DMS 273 treated with DMSO at 0.1 percent for 48 hours (cell line): ENCODE data around the gene USP33.
"Not testable (repeated sequence)": the region's sequence is repeated elsewhere in the genome, so short reads cannot be mapped to it uniquely, and the experiment has no call there.

Experiments
- DNase-seq: peaks from one replicate; lab custom pipeline; 2025; lab: John Stamatoyannopoulos, UW

The USP33 gene

DNA sequence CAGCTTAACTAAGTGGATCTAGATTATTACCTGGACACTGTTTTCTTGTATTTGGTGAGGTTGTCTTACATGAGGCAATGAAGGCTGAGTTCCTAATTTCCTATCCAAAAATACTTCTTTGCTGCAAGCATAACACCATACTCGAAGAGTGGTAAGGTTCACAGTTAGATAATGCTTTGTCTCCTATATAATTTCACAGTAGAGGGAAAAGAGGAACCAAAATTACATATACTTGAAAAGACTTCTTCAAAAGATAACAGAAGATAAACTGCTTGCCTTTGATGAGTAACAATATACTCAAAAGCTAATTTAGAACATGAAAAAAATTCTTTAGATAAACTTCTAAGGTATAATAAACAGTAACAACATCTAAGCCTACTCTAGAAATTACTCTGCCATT lies 20.4 kb downstream of the USP33 start:
- DNase-seq, result no peak

- DNase-seq, result no peak
Observed at GRCh38 chr1:77732090-77732489, 27.6 kb downstream of the USP33 start.

DNA sequence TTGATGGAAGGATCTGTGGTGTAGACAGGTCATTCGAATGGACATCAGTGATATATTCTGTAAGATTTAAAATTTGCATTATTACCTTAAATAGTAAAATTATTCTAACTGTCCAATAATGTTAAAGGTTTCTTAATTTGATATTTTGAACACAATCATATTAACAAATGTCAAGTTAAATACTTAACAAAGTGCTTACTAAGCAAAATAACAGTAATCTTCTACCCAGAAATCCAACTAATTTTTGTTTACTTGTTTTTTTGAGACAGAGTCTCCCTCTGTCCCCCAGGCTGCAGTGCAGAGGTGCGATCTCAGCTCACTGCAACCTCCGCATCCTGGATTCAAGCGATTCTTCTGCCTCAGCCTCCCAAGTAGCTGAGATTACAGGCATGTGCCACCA lies 33.9 kb downstream of the USP33 start:
- no peak for DNase-seq

- DNase-seq, result no peak
Observed at GRCh38 chr1:77718181-77718580, 41.5 kb downstream of the USP33 start.

DNA sequence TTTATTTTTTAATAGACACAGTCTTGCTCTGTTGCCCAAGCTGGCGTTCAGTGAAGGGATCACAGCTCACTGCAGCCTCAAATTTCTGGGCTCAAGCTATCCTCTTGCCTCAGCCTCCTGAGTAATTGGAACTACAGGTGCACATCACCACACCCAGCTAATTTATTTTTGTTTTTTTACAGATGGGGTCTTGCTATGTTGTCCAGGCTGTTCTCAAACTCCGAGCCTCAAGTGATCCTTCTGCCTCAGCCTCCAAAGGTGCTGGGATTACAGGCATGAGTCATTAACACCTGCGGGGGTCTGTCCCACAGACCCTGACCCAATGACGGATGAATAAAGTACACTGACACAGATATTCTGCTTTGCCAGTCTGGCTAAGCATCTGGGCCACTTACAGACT lies 43.6 kb downstream of the USP33 start:
- DNase-seq, result no peak

- no peak for DNase-seq
Observed at GRCh38 chr1:77709727-77710126, 49.9 kb downstream of the USP33 start.

DNA sequence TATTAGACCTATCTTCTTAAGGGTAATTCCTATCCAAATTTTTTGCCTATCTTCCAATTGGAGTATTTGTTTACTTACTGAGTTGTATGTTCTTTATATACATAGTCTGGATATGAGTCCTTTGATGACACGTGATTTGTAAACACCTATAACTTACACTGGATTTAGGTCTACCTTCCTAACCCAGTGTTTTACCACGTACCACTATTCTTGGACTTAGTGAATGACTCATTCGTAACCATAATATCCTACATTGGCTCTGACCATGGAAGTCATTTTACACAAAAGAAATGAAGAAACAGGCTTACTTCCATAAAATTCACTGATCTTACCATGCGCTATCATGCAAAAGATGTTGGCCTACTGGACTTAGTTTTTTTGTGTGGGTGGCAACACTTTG lies 53.3 kb downstream of the USP33 start:
- no peak for DNase-seq

DNA sequence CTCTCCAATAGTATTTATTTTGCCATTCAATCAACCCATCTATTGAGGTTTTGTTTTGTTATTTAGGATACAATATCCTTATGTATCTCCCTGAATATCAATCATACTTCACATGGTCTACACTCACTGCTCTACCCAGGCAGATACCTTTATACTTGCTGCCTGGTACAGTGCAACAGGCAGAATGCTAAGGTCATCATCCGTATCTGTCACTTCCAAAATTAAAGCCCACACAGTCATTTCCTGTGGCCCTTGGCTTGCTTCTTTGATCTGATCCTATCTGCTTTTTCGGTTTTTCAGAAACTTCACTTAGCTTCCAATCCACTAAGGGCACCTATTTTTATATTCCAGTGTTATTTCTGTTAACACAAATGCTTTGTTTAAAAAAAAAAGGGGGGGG lies 54.9 kb downstream of the USP33 start:
- DNase-seq, result no peak

DNA sequence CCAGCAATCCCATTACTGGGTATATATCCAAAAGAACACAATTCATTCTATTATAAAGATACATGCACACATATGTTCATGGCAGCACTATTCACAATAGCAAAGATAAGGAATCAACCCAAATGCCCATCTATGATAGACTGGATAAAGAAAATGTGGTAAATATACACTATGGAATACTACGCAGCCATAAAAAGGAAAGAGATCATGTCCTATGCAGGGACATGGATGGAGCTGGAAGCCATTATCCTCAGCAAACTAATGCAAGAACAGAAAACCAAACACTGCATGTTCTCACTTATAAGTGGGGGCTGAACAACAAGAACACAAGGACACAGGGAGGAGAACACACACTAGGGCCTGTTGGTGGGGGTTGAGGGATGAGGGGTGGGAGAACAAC lies 60.0 kb downstream of the USP33 start:
- DNase-seq, result not testable (repeated sequence)

GRCh38 chr1:77697441-77697840 lies 62.2 kb downstream of the USP33 start:
- no peak for DNase-seq

- no peak for DNase-seq
Observed at GRCh38 chr1:77688939-77689338, 70.7 kb downstream of the USP33 start.

DNA sequence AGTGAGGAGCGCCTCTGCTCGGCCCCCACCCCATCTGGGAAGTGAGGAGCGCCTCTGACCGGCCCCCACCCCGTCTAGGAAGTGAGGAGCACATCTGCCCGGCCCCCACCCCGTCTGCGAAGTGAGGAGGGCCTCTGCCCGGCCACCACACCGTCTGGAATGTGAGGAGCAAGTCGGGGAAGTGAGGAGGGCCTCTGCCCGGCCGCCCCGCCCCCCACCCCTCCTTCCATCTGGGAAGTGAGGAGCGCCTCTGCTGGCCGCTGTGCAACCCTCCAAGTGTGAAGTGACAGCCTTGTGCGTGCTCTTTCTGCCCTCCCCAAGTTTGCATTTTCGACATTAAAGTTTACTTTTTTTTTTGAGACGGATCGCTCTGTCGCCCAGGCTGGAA lies 72.1 kb downstream of the USP33 start:
- no peak for DNase-seq

GRCh38 chr1:77686796-77687518 lies 72.7 kb downstream of the USP33 start:
- no peak for DNase-seq

DNA sequence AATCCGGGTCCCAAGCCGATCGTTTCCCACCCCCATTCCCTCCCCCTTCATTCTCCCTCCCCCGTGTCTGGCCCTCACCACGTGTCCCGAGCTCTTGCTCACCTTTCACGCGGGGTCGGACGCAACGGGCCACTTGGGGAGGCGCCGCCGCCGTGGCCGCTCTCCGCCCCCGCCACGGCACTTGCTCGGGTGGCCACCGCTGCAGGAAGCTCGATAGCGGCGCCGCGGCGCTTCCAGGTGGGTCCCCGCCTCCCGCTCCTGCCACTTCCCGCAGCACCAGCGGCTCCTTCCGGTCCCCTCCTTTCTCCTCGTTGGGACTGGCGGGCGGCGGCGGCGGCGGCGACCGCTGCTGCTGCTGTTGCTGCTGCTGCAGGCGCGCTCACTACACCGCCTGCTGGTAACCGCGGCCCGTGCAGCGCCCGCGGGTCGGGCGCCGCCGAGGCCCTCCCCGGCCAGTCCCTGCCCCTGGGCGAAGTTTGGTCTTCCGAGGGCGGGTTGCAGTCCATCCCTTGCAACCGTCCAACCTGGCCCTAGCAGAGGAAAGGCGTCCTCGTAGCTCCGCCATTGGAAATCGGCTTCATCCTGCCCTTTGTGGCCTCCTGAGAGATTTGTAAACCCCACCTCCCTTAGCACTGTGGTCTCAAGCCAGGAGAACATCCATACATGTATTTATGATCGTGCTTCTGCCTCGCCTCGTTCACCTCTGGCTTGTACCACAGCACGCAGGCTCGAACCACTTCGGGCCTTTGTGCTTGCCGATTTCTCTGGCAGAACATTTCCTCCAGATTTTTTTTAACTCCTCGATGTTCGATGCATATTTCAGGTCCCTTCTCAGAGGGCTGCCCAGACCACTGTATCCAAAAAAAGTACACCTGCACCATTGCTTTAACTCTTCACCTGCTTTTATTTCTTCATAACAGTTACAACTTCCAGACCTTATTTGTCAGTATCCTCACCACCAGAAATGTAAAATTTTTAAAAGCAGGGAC lies 76.2 kb downstream of the USP33 start:
- DNase-seq, result peak; percentile 86

- peak; percentile 92 for DNase-seq
Observed at GRCh38 chr1:77682460-77683159, 77.0 kb downstream of the USP33 start, which contains the start of gene ZZZ3. Gene ZZZ3, minus strand, starts transcription at chr1:77682658. Its CDS starts 49,304 bp downstream, at chr1:77633354.

GRCh38 chr1:77680173-77680572 lies 79.5 kb downstream of the USP33 start:
- no peak for DNase-seq

DNA sequence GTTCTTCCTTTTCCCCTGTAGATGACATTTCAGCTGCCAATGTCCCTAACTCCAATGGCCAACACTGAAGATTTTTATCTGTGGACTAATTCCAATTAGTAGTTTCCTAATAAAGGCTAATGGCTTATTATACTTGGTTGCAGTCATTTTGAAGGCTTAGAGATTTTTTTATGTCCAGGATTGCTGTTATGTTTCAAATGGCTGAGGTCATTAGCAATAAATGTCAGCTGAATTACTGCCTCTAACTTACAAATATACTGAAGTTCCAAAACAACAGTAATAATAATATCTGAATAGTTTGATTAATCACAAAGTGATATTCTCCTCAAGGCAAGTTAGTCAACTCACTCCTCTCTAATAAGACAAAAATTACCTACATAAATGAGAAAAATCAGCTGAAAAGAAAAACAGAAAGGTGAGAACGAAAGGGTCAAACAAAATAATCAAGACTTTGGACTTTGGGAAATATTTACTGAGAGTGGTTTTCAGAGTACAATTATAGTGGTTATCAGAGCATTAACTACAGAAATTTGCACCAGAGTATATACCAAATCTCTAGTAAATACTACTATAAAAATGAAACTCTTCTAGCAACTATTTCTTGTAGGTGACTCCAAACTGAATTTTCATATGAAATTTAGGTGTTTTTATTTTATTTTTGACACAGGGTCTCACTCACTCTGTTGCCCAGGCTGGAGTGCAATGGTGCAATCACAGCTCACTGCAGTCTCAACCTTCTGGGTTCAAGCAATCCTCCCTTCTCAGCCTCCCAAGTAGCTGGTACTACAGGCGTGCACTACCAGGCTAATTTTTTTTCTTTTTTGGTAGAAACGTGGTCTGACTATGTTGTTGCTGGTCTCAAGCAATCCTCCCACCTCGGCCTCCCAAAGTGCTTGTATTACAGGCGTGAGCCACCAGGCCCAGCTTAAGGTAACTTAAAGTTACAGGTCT lies 80.7 kb downstream of the USP33 start:
- no peak for DNase-seq

DNA sequence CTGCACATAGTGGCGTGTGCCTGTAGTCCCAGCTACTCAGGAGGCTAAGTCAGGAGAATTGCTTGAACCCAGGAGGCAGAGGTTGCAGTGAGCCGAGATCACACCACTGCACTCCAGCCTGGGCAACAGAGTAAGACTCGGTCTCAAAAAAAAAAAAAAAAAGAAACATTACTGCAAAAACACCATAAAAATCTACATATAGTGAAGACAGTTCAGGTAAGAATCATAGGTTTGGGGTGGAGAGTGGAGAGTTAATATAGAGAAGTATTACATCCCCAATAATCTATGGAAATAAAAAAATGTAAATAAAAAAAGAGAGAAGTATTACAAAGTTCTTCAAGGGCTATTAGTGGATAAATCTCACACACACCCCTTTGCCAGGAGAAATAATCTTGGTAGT lies 84.8 kb downstream of the USP33 start:
- DNase-seq, result not testable (repeated sequence)

DNA sequence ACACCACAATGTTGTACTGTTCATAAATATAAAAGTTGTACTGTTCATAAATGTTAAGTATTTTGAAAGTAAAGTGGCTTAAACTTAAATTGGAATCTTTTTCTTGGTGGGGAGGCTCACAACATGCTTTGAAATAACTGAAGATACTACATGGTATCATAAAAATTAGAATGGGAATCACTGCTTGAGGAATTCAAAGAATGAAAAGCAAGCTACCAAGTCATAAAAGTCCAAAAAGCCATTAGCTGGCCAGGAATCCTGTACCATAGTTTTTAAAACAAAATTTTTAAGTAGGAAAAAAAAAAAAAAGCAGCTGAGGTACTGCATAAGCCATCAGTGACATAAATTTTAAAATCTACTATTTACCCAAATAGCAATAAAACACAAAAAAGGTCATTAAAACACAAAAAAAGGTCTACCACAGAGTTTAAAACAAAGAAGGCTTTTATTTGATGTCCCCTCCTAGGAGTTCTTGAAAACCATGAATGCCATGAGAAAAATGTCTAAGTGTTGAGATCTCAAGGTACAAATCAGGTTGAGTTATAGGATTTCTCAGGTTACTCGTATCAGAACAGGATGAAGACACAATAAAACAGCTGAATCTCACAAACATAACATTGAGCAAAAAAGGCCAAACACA lies 85.8 kb downstream of the USP33 start:
- no peak for DNase-seq

- no peak for DNase-seq
Observed at GRCh38 chr1:77673030-77673429, 86.6 kb downstream of the USP33 start.

GRCh38 chr1:77672374-77672773 lies 87.3 kb downstream of the USP33 start:
- DNase-seq, result no peak
